ENCODE measurements around the gene OR51M1.

DNA sequence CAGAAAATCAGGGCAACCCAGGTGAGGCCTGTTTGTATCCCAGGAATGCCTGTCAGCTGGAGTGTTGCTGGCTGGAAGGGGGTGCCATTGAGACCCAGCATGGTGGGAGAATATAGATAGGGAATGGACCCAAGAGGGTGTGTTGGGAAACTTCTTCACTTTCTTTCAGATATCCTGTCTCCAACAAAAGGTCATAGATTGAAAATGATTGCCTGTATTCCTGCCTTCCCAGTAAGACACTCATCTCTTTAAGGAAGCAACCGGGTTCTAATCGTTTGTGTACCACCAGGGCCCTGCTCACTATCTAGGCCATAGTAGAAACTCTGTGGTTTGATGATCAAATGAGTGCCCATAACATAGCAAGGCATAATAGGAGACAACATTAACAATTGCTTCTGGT lies 57.8 kb downstream of the OR51M1 start, which contains the start of gene OR51I1:
- TF ChIP-seq, protein P1, sequence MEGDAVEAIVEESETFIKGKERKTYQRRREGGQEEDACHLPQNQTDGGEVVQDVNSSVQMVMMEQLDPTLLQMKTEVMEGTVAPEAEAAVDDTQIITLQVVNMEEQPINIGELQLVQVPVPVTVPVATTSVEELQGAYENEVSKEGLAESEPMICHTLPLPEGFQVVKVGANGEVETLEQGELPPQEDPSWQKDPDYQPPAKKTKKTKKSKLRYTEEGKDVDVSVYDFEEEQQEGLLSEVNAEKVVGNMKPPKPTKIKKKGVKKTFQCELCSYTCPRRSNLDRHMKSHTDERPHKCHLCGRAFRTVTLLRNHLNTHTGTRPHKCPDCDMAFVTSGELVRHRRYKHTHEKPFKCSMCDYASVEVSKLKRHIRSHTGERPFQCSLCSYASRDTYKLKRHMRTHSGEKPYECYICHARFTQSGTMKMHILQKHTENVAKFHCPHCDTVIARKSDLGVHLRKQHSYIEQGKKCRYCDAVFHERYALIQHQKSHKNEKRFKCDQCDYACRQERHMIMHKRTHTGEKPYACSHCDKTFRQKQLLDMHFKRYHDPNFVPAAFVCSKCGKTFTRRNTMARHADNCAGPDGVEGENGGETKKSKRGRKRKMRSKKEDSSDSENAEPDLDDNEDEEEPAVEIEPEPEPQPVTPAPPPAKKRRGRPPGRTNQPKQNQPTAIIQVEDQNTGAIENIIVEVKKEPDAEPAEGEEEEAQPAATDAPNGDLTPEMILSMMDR (conservative IDR thresholded peaks at IDR 0.05; ENCODE audit: low read length) = no peak
- TF ChIP-seq EZH2phosphoT487 (IDR thresholded peaks at IDR 0.05; ENCODE audit: borderline replicate concordance, low read depth, low read length) = no peak

Measured in OCI-LY7 (cell line).